ENCODE results near the gene STAT2.
"Not testable (repeated sequence)": the region's sequence is repeated elsewhere in the genome, so short reads cannot be mapped to it uniquely, and the experiment has no call there.

The STAT2 gene

GRCh38 chr12:56324206-56324605 is 35.7 kb downstream of the STAT2 start:
- no peak for DNase-seq

- not testable (repeated sequence) for DNase-seq
These were observed 38.3 kb downstream of the STAT2 start for GRCh38 chr12:56321610-56322009.

- DNase-seq = peak; percentile 59
These were observed 38.9 kb downstream of the STAT2 start for GRCh38 chr12:56321027-56321426.

GRCh38 chr12:56317675-56318074 is 42.2 kb downstream of the STAT2 start:
- no peak for DNase-seq

GRCh38 chr12:56315622-56316473 is 44.1 kb downstream of the STAT2 start, which contains the start of gene CNPY2:
CNPY2 (minus strand) TSS chr12:56315988; CDS start chr12:56315217, 771 bp downstream.
- peak; percentile 95 for DNase-seq

- DNase-seq = no peak
These were observed 44.7 kb downstream of the STAT2 start for GRCh38 chr12:56315249-56315621.

- DNase-seq = no peak
These were observed 48.9 kb downstream of the STAT2 start for GRCh38 chr12:56311003-56311402.

- no peak for DNase-seq
These were observed 51.2 kb downstream of the STAT2 start for GRCh38 chr12:56308714-56309113.

GRCh38 chr12:56307221-56307965 is 52.5 kb downstream of the STAT2 start:
- no peak for DNase-seq

- no peak for DNase-seq
These were observed 54.9 kb downstream of the STAT2 start for GRCh38 chr12:56304872-56305590.

GRCh38 chr12:56304276-56304675 is 55.6 kb downstream of the STAT2 start:
- no peak for DNase-seq

- DNase-seq = no peak
These were observed 59.1 kb downstream of the STAT2 start for GRCh38 chr12:56300644-56301464.

GRCh38 chr12:56299853-56300643 is 59.9 kb downstream of the STAT2 start, which contains the start of gene CS:
CS (minus strand) TSS chr12:56300330; CDS start chr12:56300201, 129 bp downstream.
- peak; percentile 99 for DNase-seq

- DNase-seq = no peak
These were observed 60.5 kb downstream of the STAT2 start for GRCh38 chr12:56299308-56299852.

- DNase-seq = no peak
These were observed 61.1 kb downstream of the STAT2 start for GRCh38 chr12:56298828-56299227.

GRCh38 chr12:56297400-56297799 is 62.5 kb downstream of the STAT2 start:
- DNase-seq = no peak

GRCh38 chr12:56296295-56296694 is 63.6 kb downstream of the STAT2 start:
- DNase-seq = no peak

GRCh38 chr12:56293795-56294194 is 66.1 kb downstream of the STAT2 start:
- no peak for DNase-seq

All from CD4-positive, alpha-beta T cell treated with Interferon gamma for 1 hour (primary cell).